Astrocyte (in vitro differentiated cells and primary cell): ENCODE results near the gene TBC1D5. TPM values are rescaled to one million over a fixed set of nuclear protein-coding genes. Genes with fewer than 3 reads are reported as not detected.

Experiments used
- DNase-seq: peaks from one replicate; pipeline ENCODE4 v3.0.0-alpha.2; 2010; ENCODE audit warnings: low read depth
- FAIRE-seq: peaks from 2 replicates; lab custom pipeline; 2011; peaks lifted over from hg19 to GRCh38; lab: Jason Lieb, UNC
- H2AFZ ChIP-seq: 2 replicates; pipeline ENCODE4 v1.6.0; 2012; ENCODE audit warnings: low read depth, low read length, inconsistent platforms
- H3K27ac ChIP-seq: 2 replicates; pipeline ENCODE4 v1.5.1; 2011; ENCODE audit warnings: low read depth, low read length, inconsistent platforms
- H3K27me3 ChIP-seq: 2 replicates; pipeline ENCODE4 v1.6.0; 2011; ENCODE audit warnings: low read length, inconsistent platforms; ENCODE audit not compliant: insufficient read depth
- H3K36me3 ChIP-seq: 2 replicates; pipeline ENCODE4 v1.5.1; 2011; ENCODE audit warnings: low read length, inconsistent platforms; ENCODE audit not compliant: insufficient read depth
- H3K4me1 ChIP-seq: 2 replicates; pipeline ENCODE4 v1.5.1; 2011; ENCODE audit warnings: low read length, inconsistent platforms; ENCODE audit not compliant: insufficient read depth
- H3K4me2 ChIP-seq: 2 replicates; pipeline ENCODE4 v1.6.0; 2012; ENCODE audit warnings: low read length, inconsistent platforms
- H3K4me3 ChIP-seq: 2 replicates; pipeline ENCODE4 v1.5.1; 2011; ENCODE audit warnings: low read depth, mild to moderate bottlenecking, low read length, inconsistent platforms; ENCODE audit not compliant: insufficient read depth
- H3K79me2 ChIP-seq: 2 replicates; pipeline ENCODE4 v1.6.0; 2012; ENCODE audit warnings: mild to moderate bottlenecking, low read length, inconsistent platforms; ENCODE audit not compliant: insufficient read depth
- H3K9ac ChIP-seq: 2 replicates; pipeline ENCODE4 v1.6.0; 2012; ENCODE audit warnings: mild to moderate bottlenecking, low read length, inconsistent platforms
- H3K9me3 ChIP-seq: 2 replicates; pipeline ENCODE4 v1.5.1; 2012; ENCODE audit warnings: low read depth, mild to moderate bottlenecking, low read length, inconsistent platforms; ENCODE audit not compliant: insufficient read depth
- H4K20me1 ChIP-seq: 2 replicates; pipeline ENCODE4 v1.6.0; 2012; ENCODE audit warnings: low read length, inconsistent platforms; ENCODE audit not compliant: insufficient read depth
- H3K27ac Mint-ChIP-seq: one replicate; pipeline ENCODE4 v1.8.0; 2021; ENCODE audit warnings: mild to moderate bottlenecking, mixed read lengths; ENCODE audit not compliant: unreplicated experiment
- H3K27me3 Mint-ChIP-seq: one replicate; pipeline ENCODE4 v1.8.0; 2021; ENCODE audit warnings: low read depth, mixed read lengths; ENCODE audit not compliant: unreplicated experiment
- H3K36me3 Mint-ChIP-seq: one replicate; pipeline ENCODE4 v1.8.0; 2021; ENCODE audit warnings: low read depth, mixed read lengths; ENCODE audit not compliant: unreplicated experiment
- H3K4me1 Mint-ChIP-seq: one replicate; pipeline ENCODE4 v1.8.0; 2021; ENCODE audit warnings: low read depth, mixed read lengths; ENCODE audit not compliant: unreplicated experiment
- H3K4me3 Mint-ChIP-seq: one replicate; pipeline ENCODE4 v1.8.0; 2021; ENCODE audit warnings: mild to moderate bottlenecking, moderate library complexity, mixed read lengths; ENCODE audit not compliant: unreplicated experiment
- H3K9me3 Mint-ChIP-seq: one replicate; pipeline ENCODE4 v1.8.0; 2021; ENCODE audit warnings: mild to moderate bottlenecking, mixed read lengths; ENCODE audit not compliant: unreplicated experiment
- EZH2 ChIP-seq: IDR thresholded peaks from 2 replicates; pipeline ENCODE4 v1.6.1; 2012; ENCODE audit warnings: mild to moderate bottlenecking, low read length, inconsistent platforms; ENCODE audit not compliant: insufficient read depth
- total RNA-seq: library from RNA; stranded (reverse); gene quantifications from 2 replicates; pipeline ENCODE4 v1.2.1, GENCODE V29; 2021
- TF ChIP-seq, protein P1 (sequence below): IDR thresholded peaks from 2 replicates; pipeline ENCODE4 v1.5.1; 2011; ENCODE audit warnings: low read depth, mild to moderate bottlenecking, inconsistent platforms, low read length, moderate library complexity; ENCODE audit not compliant: insufficient read depth

Gene TBC1D5
- total RNA-seq, 1 donor from 2014 or later, result 23.0 TPM

DNA sequence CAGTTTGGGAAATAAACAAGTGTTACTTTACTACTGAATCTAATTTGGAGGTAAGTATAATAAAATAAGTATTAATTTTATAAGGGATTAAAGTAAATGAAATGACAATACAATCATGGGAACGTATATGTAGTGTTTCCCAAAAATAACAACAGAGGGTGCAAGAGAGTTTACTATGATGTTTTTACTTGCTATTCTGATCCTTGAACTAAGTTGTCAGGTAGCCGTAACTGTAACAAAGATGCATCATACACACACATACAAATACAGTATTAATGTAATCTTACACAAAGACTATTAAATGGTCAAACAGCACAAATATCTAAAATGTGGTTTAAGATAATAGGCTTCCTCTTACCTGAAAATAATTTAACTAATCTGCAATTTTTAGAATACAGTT, 311.4 kb downstream of the TBC1D5 start:
- H3K9me3 ChIP-seq, result no peaks in the 10 kb centered on the region
- H3K27me3 ChIP-seq, result no peaks in the 10 kb centered on the region
- no peaks in the 10 kb centered on the region for H3K4me1 ChIP-seq
- DNase-seq, result peak; percentile 19
- peak; percentile 52 for FAIRE-seq
- H3K27me3 Mint-ChIP-seq, result no peaks in the 10 kb centered on the region
- H3K79me2 ChIP-seq, result no peaks in the 10 kb centered on the region
- no peaks in the 10 kb centered on the region for H3K36me3 ChIP-seq
- TF ChIP-seq EZH2, result no peak
- TF ChIP-seq, protein P1, sequence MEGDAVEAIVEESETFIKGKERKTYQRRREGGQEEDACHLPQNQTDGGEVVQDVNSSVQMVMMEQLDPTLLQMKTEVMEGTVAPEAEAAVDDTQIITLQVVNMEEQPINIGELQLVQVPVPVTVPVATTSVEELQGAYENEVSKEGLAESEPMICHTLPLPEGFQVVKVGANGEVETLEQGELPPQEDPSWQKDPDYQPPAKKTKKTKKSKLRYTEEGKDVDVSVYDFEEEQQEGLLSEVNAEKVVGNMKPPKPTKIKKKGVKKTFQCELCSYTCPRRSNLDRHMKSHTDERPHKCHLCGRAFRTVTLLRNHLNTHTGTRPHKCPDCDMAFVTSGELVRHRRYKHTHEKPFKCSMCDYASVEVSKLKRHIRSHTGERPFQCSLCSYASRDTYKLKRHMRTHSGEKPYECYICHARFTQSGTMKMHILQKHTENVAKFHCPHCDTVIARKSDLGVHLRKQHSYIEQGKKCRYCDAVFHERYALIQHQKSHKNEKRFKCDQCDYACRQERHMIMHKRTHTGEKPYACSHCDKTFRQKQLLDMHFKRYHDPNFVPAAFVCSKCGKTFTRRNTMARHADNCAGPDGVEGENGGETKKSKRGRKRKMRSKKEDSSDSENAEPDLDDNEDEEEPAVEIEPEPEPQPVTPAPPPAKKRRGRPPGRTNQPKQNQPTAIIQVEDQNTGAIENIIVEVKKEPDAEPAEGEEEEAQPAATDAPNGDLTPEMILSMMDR, result peak; percentile 29
- no peak overlapping the region for H3K27ac Mint-ChIP-seq
- H3K4me3 ChIP-seq, result no peak overlapping the region
- no peaks in the 10 kb centered on the region for H4K20me1 ChIP-seq
- H3K4me2 ChIP-seq, result no peak overlapping the region
- peaks cover 5% of the 10 kb centered on the region for H3K36me3 Mint-ChIP-seq
- H3K9me3 Mint-ChIP-seq, result peaks cover 6% of the 10 kb centered on the region
- H2AFZ ChIP-seq, result no peak overlapping the region
- H3K9ac ChIP-seq, result no peak overlapping the region
- no peak overlapping the region for H3K4me3 Mint-ChIP-seq
- no peak overlapping the region for H3K27ac ChIP-seq
- peaks cover 7% of the 10 kb centered on the region for H3K4me1 Mint-ChIP-seq

- H2AFZ ChIP-seq, result no peak overlapping the region
- Mint-ChIP-seq H3K4me3 (no peak overlapping the region), H3K27ac (no peak overlapping the region)
These were observed 311.8 kb downstream of the TBC1D5 start for GRCh38 chr3:17430582-17430981.

More at GRCh38 chr3:17430582-17430981, 311.8 kb downstream of the TBC1D5 start:
- Mint-ChIP-seq H3K9me3 (peaks cover 6% of the 10 kb centered on the region), H3K27me3 (no peaks in the 10 kb centered on the region), H3K4me1 (peaks cover 7% of the 10 kb centered on the region), H3K36me3 (peaks cover 5% of the 10 kb centered on the region)
- H3K9me3 ChIP-seq, result no peaks in the 10 kb centered on the region
- no peaks in the 10 kb centered on the region for H3K79me2 ChIP-seq
- H3K4me2 ChIP-seq, result no peak overlapping the region
- H3K4me3 ChIP-seq, result no peak overlapping the region
- FAIRE-seq (peak; percentile 13), DNase-seq (no peak)
- H4K20me1 ChIP-seq, result no peaks in the 10 kb centered on the region
- H3K9ac ChIP-seq, result no peak overlapping the region
- H3K27ac ChIP-seq, result no peak overlapping the region
- H3K36me3 ChIP-seq, result no peaks in the 10 kb centered on the region
- no peaks in the 10 kb centered on the region for H3K4me1 ChIP-seq
- TF ChIP-seq EZH2, result no peak
- TF ChIP-seq, protein P1, result no peak
- H3K27me3 ChIP-seq, result no peaks in the 10 kb centered on the region
